ENCODE measurements around the gene STMND1.

Gene STMND1

DNA sequence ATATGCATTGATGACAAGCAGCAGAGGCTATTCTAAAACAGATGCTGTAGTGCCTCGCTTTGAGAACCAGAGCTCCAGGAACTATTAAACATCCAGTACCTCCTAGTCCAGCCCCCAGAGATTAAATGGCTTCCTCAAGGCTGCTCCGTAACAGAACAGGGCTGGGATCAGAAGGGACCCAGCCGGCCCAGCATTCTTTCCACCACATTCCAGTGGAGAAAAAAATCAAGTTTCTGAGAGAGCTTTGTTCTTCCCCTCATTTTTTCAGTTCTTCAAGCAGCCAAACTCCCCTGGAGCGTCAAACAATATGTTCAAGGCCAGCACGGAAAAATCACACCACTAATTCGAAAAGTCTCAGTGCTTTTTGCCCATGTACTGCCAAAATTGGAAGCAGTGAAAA, 5.8 kb upstream of the STMND1 start:
- no peak for DNase-seq (ENCODE audit: low spot score)
- in situ Hi-C loops (cut with MboI; ENCODE audit: low sequenced_read_pairs, unreplicated experiment): loop anchor here (25.0 kb wide), 2 partner anchors 109 to 759 kb away; no protein-coding TSS in a partner anchor
- no peak for TF ChIP-seq CTCF (IDR thresholded peaks at IDR 0.05; ENCODE audit: borderline replicate concordance, control extremely low read depth, extremely low read depth, insufficient read depth, missing control alignments)

GRCh38 chr6:17096652-17097051, 5.2 kb upstream of the STMND1 start:
- no peak for DNase-seq (ENCODE audit: low spot score)
- in situ Hi-C loops (cut with MboI; ENCODE audit: low sequenced_read_pairs, unreplicated experiment): loop anchor here (25.0 kb wide), 2 partner anchors 109 to 759 kb away; no protein-coding TSS in a partner anchor
- TF ChIP-seq CTCF (IDR thresholded peaks at IDR 0.05; ENCODE audit: borderline replicate concordance, control extremely low read depth, extremely low read depth, insufficient read depth, missing control alignments): no peak

DNA sequence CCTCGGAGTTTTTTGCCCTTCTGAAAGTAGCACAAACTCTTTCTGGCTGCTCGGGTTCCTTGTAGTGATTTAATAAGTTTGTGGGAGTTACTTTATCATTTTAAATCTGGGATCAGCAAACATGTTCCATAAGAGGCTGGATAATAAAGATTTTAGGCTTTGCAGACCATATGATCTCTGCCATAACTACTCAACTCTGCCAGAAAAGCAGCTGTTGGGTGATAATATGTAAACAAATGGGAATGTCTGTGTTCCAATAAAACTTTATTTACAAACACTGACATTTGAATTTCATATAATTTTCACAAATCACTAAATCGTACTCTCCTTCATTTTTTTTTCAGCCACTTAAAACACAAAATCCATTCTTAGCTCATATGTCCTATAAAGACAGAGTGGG, 3.9 kb upstream of the STMND1 start:
- DNase-seq (ENCODE audit: low spot score): no peak
- no peak for TF ChIP-seq CTCF (IDR thresholded peaks at IDR 0.05; ENCODE audit: borderline replicate concordance, control extremely low read depth, extremely low read depth, insufficient read depth, missing control alignments)
- in situ Hi-C loops (cut with MboI; ENCODE audit: low sequenced_read_pairs, unreplicated experiment): loop anchor here (25.0 kb wide), 2 partner anchors 111 to 761 kb away; no protein-coding TSS in a partner anchor

GRCh38 chr6:17098538-17098937, 3.3 kb upstream of the STMND1 start:
- no peak for TF ChIP-seq CTCF (IDR thresholded peaks at IDR 0.05; ENCODE audit: borderline replicate concordance, control extremely low read depth, extremely low read depth, insufficient read depth, missing control alignments)
- DNase-seq (ENCODE audit: low spot score): no peak
- in situ Hi-C loops (cut with MboI; ENCODE audit: low sequenced_read_pairs, unreplicated experiment): loop anchor here (25.0 kb wide), 2 partner anchors 111 to 761 kb away; no protein-coding TSS in a partner anchor

DNA sequence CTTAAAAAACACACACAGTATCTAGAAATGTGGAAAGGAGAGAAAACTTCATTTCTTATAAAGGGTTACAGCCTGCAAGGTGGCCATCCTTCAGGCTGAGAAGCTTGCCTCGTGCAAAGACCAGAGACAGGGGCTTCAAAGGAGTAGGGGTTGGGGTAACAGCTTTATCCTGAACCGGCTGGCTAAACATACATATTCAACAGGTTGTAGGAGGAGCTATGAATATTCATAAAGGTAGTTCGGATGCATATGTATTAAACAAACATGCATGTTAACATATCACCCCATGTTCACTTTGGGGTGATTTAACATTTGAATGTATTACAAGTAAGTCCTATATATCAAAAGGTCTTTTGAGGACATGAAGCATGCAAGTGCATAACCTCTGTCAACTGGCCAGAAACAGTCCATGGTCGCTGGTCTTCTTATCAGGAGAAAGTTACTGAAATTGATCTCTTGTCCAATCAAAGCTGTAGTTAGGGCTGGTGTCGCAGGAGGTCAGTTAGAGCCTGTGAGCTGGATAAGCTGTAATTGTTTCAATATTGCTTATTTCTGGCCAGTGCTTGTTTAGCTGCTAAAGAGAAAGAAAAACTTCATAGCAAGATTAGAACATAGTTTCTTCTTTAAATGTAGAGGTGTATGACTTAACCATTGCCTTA, 2.3 kb upstream of the STMND1 start:
- no peak for DNase-seq (ENCODE audit: low spot score)
- in situ Hi-C loops (cut with MboI; ENCODE audit: low sequenced_read_pairs, unreplicated experiment): loop anchor here (25.0 kb wide), 2 partner anchors 112 to 762 kb away; no protein-coding TSS in a partner anchor
- no peak for TF ChIP-seq CTCF (IDR thresholded peaks at IDR 0.05; ENCODE audit: borderline replicate concordance, control extremely low read depth, extremely low read depth, insufficient read depth, missing control alignments)

DNA sequence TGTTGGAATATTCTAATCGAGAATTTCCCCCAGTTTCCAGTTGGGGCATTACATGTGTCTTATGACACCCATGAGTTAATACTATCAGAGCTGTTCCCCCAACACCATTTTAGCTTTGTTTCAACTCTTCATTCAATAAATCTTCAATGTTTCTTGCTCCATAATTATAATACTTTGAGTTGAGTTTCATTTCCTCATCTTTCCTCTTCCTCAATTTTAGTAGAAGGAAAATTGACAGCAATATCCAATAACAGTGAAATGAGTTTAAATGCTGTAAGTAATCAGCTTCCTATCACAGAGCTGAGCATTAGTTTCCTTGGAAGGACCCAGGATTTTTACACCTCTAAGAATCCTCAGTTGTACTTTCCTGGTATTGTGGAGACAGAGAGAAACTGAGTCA, 1.0 kb upstream of the STMND1 start:
- no peak for TF ChIP-seq CTCF (IDR thresholded peaks at IDR 0.05; ENCODE audit: borderline replicate concordance, control extremely low read depth, extremely low read depth, insufficient read depth, missing control alignments)
- in situ Hi-C loops (cut with MboI; ENCODE audit: low sequenced_read_pairs, unreplicated experiment): no loop called here
- DNase-seq (ENCODE audit: low spot score): no peak

Data from GM13976 (cell line).